KMS-11 (cell line): ENCODE data around the gene COLEC12.

ENCODE experiments used
- H2AFZ ChIP-seq: fragments of 200-600 bp; sonication (generic); 2 replicates; pipeline ENCODE4 v1.6.1; 2016; ENCODE audit warnings: antibody characterized with exemption, mixed run types, low read depth
- H3K27ac ChIP-seq: fragments of 200-600 bp; sonication (generic); 2 replicates; pipeline ENCODE4 v1.6.1; 2016; ENCODE audit warnings: mild to moderate bottlenecking, mixed run types
- H3K27me3 ChIP-seq: fragments of 200-600 bp; sonication (generic); 2 replicates; pipeline ENCODE4 v1.6.1; 2017; ENCODE audit warnings: mild to moderate bottlenecking, low read depth, mixed run types, moderate library complexity; ENCODE audit not compliant: insufficient read depth
- H3K36me3 ChIP-seq: fragments of 200-600 bp; sonication (generic); 2 replicates; pipeline ENCODE4 v1.6.1; 2017; ENCODE audit warnings: mild to moderate bottlenecking, mixed run types; ENCODE audit not compliant: insufficient read depth
- H3K4me1 ChIP-seq: fragments of 200-600 bp; sonication (generic); 2 replicates; pipeline ENCODE4 v1.6.1; 2016; ENCODE audit warnings: mild to moderate bottlenecking, low read depth, mixed run types; ENCODE audit not compliant: poor library complexity, severe bottlenecking
- H3K4me2 ChIP-seq: fragments of 200-600 bp; sonication (generic); 2 replicates; pipeline ENCODE4 v1.7.0; 2016; ENCODE audit warnings: mild to moderate bottlenecking, mixed run types
- H3K4me3 ChIP-seq: fragments of 200-600 bp; sonication (generic); IDR thresholded peaks from 2 replicates; pipeline ENCODE4 v1.6.1; 2017; ENCODE audit warnings: low read depth, low read length, mixed read lengths; ENCODE audit not compliant: insufficient read depth
- H3K79me2 ChIP-seq: fragments of 200-600 bp; sonication (generic); 2 replicates; pipeline ENCODE4 v1.6.1; 2016; ENCODE audit warnings: low read depth, mixed run types; ENCODE audit not compliant: insufficient read depth
- H3K9ac ChIP-seq: fragments of 200-600 bp; sonication (generic); 2 replicates; pipeline ENCODE4 v1.6.1; 2016; ENCODE audit warnings: mild to moderate bottlenecking, mixed run types
- H4K20me1 ChIP-seq: fragments of 200-600 bp; sonication (generic); 2 replicates; pipeline ENCODE4 v1.6.1; 2016; ENCODE audit warnings: mild to moderate bottlenecking, mixed run types; ENCODE audit not compliant: insufficient read depth
- CTCF ChIP-seq: fragments of 200-600 bp; sonication (generic); conservative IDR thresholded peaks from 2 replicates; pipeline ENCODE4 v1.6.1; 2017; ENCODE audit warnings: low read depth, mild to moderate bottlenecking, antibody characterized with exemption, low read length, moderate library complexity, mixed read lengths

COLEC12 gene

GRCh38 chr18:394987-395362, 105.5 kb downstream of the COLEC12 start:
- Histone ChIP-seq H3K36me3 (no peaks in the 10 kb centered on the region), H3K79me2 (no peaks in the 10 kb centered on the region), H3K9ac (no peak overlapping the region), H2AFZ (no peak overlapping the region), H3K4me3 (no peak overlapping the region), H3K27me3 (no peaks in the 10 kb centered on the region), H4K20me1 (no peaks in the 10 kb centered on the region), H3K4me2 (no peak overlapping the region), H3K4me1 (peaks cover 4% of the 10 kb centered on the region), H3K27ac (no peak overlapping the region)
- no peak for TF ChIP-seq CTCF

GRCh38 chr18:394262-394986, 106.1 kb downstream of the COLEC12 start:
- peaks cover 10% of the 10 kb centered on the region for H3K4me1 ChIP-seq
- H3K27me3 ChIP-seq = no peaks in the 10 kb centered on the region
- no peaks in the 10 kb centered on the region for H3K36me3 ChIP-seq
- H3K4me3 ChIP-seq = no peak overlapping the region
- no peak overlapping the region for H3K4me2 ChIP-seq
- no peak overlapping the region for H3K9ac ChIP-seq
- H4K20me1 ChIP-seq = no peaks in the 10 kb centered on the region
- TF ChIP-seq CTCF = no peak
- H3K27ac ChIP-seq = no peak overlapping the region
- no peaks in the 10 kb centered on the region for H3K79me2 ChIP-seq
- H2AFZ ChIP-seq = no peak overlapping the region

- H2AFZ ChIP-seq = no peak overlapping the region
- no peaks in the 10 kb centered on the region for H3K79me2 ChIP-seq
- no peaks in the 10 kb centered on the region for H3K27me3 ChIP-seq
- H3K4me2 ChIP-seq = no peak overlapping the region
- no peak overlapping the region for H3K4me3 ChIP-seq
- peaks cover 12% of the 10 kb centered on the region for H3K4me1 ChIP-seq
- no peak overlapping the region for H3K9ac ChIP-seq
- no peaks in the 10 kb centered on the region for H3K36me3 ChIP-seq
- no peaks in the 10 kb centered on the region for H4K20me1 ChIP-seq
- no peak overlapping the region for H3K27ac ChIP-seq
- no peak for TF ChIP-seq CTCF
Observed at GRCh38 chr18:393574-393957, 106.9 kb downstream of the COLEC12 start.

GRCh38 chr18:392928-393573, 107.5 kb downstream of the COLEC12 start:
- Histone ChIP-seq H3K27ac (no peak overlapping the region), H3K9ac (no peak overlapping the region)
- TF ChIP-seq CTCF = no peak

More at GRCh38 chr18:392928-393573, 107.5 kb downstream of the COLEC12 start:
- H3K4me1 ChIP-seq = peaks cover 12% of the 10 kb centered on the region
- no peak overlapping the region for H3K4me3 ChIP-seq
- no peaks in the 10 kb centered on the region for H4K20me1 ChIP-seq
- no peaks in the 10 kb centered on the region for H3K36me3 ChIP-seq
- no peak overlapping the region for H3K4me2 ChIP-seq
- H2AFZ ChIP-seq = no peak overlapping the region
- H3K79me2 ChIP-seq = no peaks in the 10 kb centered on the region
- no peaks in the 10 kb centered on the region for H3K27me3 ChIP-seq
